Stimulated activated CD4-positive, alpha-beta T cell treated with anti-CD3 and anti-CD28 coated beads, Interleukin-1b, Interleukin-23, amount 100 ng/mL, for 4 hours (primary cell): ENCODE measurements around the gene RPS6KA5.
A peak's percentile ranks its signal among the peaks of the same experiment; 100 is the strongest.
"Not testable (repeated sequence)": the region's sequence is repeated elsewhere in the genome, so short reads cannot be mapped to it uniquely, and the experiment has no call there.

Experiments used
- DNase-seq, 2 donors: peaks; one replicate each; pipeline ENCODE4 v3.0.0-alpha.2; 2020; ENCODE audit warnings: low read depth in 2 of 2

The RPS6KA5 gene

DNA sequence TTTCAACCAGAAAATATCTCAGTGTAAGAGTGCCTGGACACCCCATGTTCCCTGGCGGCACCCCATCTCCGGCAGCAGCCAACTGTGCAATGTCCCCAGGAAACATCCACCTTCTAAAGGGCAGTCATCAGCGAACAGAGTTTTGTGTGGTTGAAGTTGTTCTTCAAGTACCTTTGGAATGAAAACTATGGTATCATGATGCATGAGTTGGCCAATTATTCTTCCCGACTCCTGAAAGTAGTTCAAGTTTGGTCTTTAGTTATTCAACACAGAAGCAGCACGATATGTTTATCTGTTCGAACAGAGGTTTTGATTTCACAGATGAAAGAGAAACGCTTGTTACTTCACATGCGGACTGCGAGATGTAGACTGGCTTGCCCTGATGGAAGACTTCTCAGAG lies 223.1 kb downstream of the RPS6KA5 start:
- no peak for DNase-seq

DNA sequence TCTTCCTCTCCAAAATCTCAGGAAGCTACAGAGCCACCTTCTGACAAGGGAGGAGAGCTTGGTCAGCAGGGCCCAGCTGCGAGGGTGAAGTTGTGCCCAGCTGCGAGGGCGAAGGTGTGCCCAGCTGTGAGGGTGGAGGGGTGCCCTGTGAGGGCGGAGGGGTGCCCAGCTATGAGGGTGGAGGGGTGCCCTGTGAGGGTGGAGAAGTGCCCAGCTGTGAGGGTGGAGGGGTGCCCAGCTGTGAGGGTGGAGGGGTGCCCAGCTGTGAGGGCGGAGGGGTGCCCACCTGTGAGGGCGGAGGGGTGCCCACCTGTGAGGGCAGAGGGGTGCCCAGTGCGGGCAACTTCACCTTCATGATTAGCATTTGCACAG lies 223.8 kb downstream of the RPS6KA5 start:
- DNase-seq, result no peak

DNA sequence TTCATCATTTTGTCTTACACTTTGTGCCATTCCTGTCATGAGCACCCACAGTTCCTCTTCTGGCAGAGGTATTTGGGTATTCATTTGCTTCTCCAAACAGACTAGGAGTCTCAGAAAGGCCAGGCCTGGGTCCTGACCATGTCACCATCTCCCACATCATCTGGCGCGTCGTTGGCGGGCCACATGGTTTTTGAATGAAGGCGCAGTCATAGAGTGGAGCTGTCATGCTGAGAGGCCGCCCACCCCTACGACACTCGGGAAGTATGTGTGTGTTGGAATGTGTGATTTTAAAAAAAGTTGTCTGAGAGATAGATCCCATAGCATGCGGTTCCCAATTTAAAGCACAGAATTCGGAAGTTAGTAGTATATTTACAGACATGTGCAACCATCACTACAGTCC lies 228.6 kb downstream of the RPS6KA5 start:
- DNase-seq, result no peak

DNA sequence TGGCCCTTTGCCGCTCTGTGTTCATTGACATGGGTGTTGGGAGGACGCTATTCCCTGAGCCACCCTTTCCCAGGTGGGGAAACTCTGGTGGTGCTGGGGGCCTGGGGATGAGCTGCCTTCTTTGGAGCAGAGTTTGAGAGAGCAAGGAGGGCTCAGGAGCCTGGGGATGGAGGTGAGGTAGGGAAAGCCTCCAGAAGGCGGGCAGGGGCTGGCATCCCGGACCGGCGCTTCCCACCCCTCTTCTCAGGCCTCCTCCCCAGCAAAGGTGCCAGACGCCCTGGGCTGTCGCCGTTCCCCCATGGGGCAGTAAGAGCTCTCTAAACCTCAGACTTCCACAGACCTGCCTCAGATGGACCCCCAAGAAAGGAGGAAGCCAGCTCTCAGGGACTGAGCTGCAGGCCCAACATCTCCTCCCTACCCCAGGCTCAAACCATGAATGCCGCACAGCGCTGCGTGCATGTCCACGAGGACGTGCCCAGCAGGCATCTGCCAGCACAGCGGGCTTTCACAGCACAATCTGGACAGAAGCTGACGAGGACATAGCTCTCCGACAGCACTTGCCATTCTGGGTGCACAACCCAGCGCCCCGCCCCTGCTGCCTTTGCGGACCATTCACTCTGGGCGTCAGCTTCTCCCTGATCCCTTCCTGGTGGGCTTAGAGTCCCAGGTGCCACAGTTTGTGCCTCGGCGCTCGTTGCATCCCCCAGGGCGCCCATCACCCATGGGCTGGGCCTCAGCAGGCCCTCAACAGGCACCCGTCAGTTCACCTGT lies 229.3 kb downstream of the RPS6KA5 start:
- no peak for DNase-seq

DNA sequence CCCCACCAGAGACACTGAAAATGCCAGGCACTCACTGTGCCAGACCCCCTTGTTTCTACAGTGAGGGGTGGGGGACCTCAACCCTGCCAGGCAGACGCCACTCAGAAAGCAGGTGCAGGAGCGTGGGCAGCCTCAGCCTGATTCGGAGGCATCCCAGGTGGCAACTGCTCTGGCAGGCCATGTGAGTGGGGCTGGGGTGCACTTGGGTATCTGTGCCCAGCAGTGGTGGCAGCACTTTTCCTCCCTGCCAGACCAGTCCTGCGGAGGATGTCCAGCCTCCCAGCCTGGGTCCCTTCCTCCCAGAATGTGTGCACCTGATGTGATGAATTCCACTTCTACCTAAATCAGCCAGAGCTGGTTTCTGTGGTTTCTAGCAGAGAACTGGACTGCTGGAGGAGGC lies 230.8 kb downstream of the RPS6KA5 start:
- DNase-seq, result no peak

DNA sequence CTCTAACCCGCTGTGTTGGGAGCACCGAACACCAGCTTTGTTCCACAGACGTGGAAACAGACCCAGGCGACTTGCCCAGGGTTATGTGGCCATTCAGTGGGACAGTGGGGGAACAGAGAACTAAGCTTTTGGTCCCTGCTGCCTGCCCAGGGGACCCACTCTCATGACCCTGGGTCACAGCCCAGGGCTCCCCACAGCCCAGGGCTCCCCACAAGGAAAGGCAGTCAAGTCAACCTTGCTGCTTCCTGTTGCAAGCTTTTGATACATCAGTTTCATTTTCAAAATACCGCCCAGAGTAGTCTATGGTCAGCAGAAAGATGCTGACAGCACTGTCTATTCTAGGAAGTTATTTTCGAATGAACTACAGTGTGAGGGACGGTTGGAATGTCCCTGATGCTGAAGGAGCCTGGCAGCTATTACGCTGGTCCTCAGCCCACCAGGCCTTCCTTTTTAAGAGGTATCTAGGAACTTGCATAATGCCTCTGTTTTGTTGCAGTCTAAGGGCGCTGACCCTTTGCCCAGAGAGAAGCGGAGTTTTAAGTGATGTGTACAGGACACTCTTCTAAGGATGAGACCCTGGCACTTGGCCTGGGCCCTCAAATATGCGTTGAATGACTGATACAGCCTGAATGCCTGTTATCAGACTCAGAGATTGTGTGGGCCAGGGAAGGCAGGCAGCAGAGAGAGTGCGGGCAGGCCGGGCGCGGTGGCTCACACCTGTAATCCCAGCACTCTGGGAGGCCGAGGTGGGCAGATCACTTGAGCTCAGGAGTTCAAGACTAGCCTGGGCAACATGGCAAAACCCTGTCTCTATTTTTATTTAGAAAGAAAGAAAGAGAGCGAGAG lies 231.6 kb downstream of the RPS6KA5 start:
- DNase-seq, result no peak

DNA sequence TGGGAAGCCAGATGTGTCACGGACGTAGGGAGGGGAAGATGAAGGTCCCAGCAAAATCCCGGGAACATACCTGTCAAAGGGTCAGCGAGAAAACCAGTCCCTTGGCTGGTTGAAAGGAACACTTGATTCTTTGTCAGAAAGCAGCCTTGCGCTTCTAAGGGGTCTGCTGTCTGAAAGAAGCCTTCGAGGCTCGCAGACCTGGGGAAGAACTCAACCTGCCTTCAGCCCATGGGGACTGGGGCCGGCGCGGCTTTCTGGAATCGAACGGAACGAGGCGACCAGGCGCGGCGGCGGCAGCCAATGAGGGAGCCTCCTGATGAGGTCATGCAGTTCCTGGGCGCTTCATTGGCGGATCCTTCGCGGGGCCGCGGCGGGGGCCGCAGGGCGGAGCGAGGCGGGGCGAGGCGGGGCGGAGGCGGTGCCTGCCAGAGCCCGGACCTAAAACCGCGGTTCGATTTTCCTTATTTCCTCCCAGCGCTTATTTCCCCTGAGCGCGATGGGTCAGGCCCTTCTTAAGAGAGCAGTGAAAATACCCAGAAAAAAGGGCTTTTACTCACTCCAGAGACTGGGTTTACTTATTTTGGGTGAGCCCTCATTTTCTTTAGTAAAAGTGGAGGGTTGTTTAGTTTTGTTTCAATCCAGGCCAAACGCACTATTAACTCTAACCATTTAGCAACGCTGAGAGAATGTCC lies 232.4 kb downstream of the RPS6KA5 start:
- DNase-seq, result peak; percentile 88 to 89

DNA sequence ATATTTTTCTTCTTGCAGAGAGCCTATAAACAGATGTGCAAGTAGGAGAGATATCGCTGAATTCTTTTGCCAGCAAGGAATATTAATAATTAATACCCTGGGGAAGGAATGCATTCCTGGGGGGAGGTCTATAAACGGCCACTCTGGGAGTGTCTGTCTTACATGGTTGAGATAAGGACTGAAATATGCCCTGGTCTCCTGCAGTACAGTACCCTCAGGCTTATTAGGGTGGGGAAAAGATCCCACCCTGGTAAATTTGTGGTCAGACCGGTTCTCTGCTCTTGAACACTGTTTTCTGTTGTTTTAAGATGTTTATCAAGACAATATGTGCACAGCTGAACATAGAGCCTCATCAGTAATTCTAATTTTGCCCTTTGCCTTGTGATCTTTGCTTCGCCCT lies 236.9 kb downstream of the RPS6KA5 start:
- DNase-seq, result not testable (repeated sequence)

DNA sequence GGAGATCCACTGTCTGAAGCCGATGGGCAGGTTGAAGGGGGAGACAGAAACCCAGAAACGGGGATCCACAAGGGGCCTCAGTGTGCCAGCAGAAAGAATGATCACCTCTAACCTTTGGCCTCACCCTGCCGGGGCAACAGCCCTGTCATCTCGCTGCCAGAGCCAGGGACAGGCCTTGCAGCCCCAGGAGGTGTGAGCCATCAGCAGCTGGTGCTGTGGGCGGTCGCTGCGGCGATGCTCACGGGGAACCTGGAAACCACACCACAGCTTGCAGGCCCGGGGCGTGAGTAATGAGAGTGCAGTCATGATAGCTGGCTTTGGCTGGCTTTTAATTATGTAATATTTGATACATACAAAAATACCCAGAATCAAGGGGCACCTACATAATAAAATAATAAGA lies 239.5 kb downstream of the RPS6KA5 start:
- peak; percentile 54 to 67 for DNase-seq

DNA sequence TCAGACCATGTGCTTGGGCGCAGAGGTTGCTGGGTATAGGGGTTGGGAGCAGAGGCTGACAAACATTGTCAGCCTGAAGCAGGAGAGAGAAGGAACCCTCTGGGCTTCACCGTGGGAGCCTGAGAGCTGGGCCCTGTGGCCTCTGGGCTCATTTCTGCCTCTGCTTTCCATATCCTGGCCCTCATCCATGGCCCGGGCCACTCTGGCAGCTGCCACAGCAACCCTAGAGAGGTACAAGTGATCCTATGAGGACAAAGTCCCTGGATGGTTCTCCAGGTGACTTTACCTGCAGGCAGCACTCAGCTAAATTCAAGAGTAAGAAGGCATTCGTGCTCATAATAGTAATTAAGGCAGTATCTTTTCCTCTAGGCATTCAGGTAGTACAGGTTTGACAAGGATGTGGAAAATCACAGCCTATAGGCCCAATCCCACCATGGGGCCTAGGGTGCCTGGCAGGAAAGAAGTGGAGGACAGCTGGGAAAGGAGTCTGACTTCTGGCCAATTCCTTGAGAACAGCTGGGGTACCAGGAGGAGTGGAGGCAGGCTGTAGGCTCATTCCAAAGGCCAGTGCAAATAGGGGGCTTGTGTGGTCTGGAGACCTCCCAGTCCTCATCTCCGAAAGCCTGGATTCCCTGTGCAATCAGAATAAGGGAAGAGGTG lies 240.6 kb downstream of the RPS6KA5 start:
- DNase-seq, result no peak

DNA sequence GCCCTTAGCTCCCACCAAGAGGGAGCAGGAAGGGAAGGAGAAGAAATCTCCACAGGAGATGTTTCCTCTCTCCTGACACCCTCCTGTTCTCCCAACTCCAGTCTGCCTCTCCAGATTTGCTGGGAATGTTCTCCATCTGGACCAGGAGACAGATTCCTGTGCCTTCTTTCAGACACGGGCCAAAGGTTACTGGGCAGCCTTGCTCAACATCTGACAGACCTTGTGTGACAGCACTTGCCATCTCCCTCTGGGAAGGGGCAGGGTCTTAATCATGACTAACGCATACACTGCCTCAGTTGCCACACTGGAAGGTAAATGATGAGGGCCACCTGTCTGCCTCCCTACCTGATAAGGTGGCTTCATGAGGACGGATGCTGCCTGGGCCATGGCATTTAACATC lies 241.7 kb downstream of the RPS6KA5 start:
- DNase-seq, result no peak

DNA sequence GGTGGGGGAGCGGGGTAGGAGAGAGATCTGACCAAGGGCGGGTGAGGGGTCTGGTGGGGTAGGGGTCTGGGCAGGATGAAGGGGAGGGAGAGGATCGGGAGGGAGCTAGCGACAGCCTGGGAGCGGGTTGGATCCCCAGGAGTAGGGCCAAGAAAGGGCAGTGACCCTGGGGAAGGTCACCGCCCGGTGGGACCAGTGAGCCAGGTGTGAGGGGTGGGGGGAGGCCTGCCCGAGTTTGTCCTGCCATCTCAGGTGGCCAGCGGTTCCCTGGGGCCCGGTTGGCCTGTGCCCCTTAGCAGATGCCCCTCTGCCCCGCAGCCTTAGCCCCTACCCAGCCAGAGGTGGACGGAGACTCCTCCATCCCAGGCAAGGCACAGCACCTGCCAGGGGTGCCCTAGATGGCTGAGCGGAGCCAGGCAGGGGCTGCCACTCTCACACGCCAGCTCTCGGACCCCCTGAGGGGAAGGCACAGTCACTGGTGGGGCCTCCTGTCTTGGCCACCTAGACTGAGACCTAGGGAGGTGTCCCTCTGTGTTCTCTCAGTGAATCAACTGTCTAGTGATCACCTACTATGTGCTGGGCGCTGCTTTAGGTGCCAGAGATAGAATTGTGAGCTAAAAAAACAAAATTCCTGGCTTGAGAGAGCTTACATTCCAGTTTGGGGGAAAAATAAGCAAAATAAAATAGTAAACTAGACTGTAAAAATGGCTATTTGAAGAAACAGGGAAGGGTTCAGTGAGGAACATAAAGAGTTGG lies 243.6 kb downstream of the RPS6KA5 start:
- DNase-seq, result no peak

DNA sequence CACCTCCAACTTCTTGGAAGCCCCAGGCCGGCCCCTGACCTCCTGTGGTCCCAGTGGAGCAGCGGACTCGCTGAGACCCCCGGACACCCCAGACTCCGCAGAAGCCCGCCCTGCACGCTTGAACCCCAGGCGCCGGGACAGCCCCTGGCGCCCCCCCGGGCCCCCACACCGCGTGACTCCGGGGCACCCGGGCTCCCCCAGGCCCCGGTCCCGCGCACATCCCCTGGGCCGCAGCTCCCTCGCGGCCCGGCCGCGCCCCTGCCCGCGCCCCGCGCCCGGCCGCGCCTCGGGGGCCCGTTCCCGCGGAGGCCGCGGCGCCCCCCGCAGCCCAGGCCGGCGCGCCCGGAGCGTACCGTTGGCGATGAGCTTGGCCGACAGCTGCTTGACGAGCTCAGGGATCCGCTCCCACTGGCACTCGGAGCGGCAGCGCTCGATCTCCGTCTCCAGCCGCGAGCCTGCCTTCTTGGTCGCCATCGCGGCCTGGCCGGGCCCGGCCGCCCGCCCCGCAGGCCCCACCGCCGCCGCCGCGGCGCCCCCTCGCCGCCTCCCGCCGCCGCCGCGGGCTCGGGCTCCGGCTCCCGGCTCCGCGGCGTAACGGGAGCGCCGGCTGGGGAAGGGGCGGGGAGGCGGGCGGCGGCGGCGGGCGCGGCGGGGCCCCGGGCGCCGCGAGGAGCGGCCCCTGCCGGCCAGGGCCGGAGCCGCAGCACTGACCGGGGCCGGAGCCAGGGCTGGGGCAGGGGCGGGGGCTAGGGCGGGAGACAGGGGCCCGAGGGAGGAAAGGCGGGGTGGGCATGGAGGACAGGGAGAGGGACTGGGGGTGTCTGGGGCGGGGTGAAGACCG lies 244.4 kb downstream of the RPS6KA5 start, which contains the start of gene TTC7B:
Gene TTC7B, minus strand, starts transcription at position 609 of the 841 bp plus-strand sequence. Its CDS starts 135 bp downstream, at position 474.
- peak; percentile 8 to 32 for DNase-seq

DNA sequence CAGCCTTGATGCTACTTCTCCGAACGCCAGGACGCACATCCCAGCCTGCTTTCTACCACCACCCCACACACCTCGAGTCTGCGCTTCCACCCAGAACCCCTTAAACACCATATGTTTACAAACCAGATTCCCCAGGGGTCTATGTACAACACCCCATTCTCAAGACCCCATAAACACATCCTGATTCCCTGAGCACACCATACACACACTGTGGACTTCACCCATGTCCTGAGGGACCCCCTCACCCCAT lies 244.9 kb downstream of the RPS6KA5 start:
- DNase-seq, result no peak

DNA sequence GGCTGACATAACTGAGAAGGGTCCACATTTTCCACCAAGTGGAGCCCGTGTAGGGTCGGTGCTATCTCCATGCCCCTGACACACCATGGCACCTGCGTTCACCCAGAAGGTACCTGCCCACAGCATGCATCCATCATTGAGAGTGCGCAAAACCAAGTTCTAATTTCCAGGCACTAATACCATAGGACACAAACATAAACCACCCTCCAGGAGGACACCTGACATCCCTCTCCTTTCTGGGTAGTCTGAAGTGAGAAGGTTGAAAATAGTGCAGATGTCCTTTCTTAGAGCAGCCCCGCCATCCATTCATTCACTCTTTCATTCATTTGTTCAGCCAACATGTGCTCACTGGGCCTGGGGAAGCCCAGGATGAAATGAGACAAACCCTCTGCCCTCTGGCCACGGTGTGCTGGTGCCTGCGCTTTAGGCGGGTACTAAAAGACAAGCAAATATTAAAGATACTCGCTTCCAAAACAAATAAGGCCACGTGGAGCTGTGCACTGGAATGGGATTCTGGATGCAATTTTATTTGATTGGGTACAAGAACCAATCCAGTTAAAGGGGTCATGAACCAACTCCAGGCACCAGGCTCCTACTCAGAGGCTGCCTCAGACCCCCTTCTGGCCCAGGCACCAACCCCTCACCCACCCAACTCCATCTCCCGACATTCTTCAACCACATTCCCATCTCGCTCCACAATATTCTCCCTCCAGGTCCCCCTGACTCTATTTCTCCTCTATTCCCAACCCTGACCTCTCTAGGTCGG lies 245.5 kb downstream of the RPS6KA5 start:
- no peak for DNase-seq

DNA sequence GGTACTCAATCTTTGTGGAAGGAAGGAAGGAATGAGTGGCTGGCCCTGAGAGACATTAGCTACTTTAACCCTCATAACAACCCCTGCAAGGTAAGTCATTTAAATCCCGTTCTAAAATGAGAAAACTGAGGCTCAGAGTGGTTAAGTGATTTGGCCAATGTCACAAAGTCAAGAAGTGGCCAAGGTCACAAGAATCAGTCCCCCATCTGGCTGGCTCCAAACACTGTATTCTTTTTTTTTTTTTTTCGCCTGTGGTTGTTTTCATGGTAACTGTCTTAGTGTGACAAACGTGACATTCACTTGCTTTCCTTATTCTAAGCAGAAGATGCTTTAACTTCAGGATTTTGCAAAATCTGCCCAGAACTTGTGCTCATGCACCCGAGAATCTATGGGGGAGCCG lies 247.0 kb downstream of the RPS6KA5 start:
- DNase-seq, result no peak

DNA sequence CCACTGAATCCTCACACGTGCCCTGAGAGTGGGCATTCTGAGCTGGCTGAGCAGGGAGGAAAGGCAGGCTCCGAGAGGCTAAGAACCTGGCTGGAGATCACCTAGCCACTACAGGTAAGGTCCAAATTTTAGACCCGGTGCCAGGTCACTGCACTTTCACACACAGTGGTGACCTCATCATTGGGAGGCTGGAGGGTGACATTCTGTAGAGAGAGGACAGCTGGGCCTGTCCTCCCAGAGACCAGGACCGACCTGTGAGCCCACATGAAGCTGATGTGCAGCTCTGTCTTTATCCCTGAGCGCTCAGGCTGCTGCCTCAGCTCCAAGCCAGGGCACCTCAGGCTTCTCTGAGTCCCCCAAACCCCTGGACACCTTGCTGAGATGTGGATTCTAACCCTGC lies 248.3 kb downstream of the RPS6KA5 start:
- DNase-seq, result no peak

DNA sequence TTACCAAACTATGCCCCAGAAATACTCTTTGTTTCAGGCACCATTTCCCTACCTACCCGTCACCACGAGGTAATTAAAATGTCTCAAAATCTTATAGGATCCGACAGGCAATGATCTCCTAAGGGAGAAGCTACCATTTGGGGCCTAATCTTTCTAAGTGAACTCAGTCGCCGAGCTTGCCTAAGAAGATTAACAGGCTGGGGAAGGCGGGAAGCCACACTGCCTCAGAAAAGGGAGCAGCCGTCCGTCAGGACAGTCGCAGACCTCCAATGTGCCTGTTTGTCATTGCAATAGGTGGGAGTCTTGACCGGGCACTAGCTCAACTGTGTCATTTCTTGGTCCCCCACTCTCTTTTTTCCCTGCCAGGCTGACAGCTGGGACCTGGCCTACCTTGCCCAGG lies 248.8 kb downstream of the RPS6KA5 start:
- no peak for DNase-seq

DNA sequence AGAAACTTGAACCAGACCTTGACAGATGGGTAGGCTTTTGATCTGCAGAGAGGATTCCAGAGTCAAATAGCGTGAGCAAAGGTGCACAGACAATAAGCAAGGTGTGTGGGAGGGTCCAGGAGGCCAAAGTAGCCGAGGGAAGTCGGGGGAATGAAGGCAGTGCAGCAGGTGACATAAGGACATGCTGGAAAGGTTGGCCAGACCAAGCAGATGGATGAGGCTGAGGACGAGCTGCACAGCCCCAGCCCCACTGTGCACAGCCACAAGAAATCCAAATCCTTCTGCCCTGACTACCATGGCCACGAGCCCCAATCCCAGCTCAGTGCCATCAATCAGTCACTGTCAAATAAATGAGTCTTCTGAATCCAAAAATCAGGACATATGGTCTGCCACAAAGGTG lies 249.6 kb downstream of the RPS6KA5 start:
- DNase-seq, result no peak
